Measurements from ENCODE around the gene SLC9A1.
"Not testable (repeated sequence)": the region's sequence is repeated elsewhere in the genome, so short reads cannot be mapped to it uniquely, and the experiment has no call there.

SLC9A1 gene

GRCh38 chr1:27154991-27155781, at the start of gene SLC9A1:
TSS of gene SLC9A1 (minus strand) at chr1:27155125. CDS start at chr1:27154334, 791 bp downstream.
- peak; percentile 86 to 88 for DNase-seq (ENCODE audit: low read depth in 2 of 2)

GRCh38 chr1:27203946-27204345, 49.0 kb upstream of the SLC9A1 start:
- DNase-seq (ENCODE audit: low read depth in 2 of 2): no peak

GRCh38 chr1:27201295-27201694, 46.4 kb upstream of the SLC9A1 start:
- DNase-seq (ENCODE audit: low read depth in 2 of 2): no peak

GRCh38 chr1:27193194-27193593, 38.3 kb upstream of the SLC9A1 start:
- no peak for DNase-seq (ENCODE audit: low read depth in 2 of 2)

GRCh38 chr1:27192039-27192529, 37.2 kb upstream of the SLC9A1 start:
- DNase-seq (ENCODE audit: low read depth in 2 of 2): no peak

GRCh38 chr1:27184665-27185064, 29.7 kb upstream of the SLC9A1 start:
- DNase-seq (ENCODE audit: low read depth in 2 of 2): not testable (repeated sequence)

GRCh38 chr1:27179979-27180378, 25.1 kb upstream of the SLC9A1 start:
- no peak for DNase-seq (ENCODE audit: low read depth in 2 of 2)

GRCh38 chr1:27179379-27179778, 24.5 kb upstream of the SLC9A1 start:
- no peak for DNase-seq (ENCODE audit: low read depth in 2 of 2)

- no peak for DNase-seq (ENCODE audit: low read depth in 2 of 2)
Measured at GRCh38 chr1:27176954-27177353, 22.0 kb upstream of the SLC9A1 start.

GRCh38 chr1:27176323-27176722, 21.4 kb upstream of the SLC9A1 start:
- no peak for DNase-seq (ENCODE audit: low read depth in 2 of 2)

GRCh38 chr1:27172992-27173391, 18.1 kb upstream of the SLC9A1 start:
- DNase-seq (ENCODE audit: low read depth in 2 of 2): not testable (repeated sequence)

- no peak for DNase-seq (ENCODE audit: low read depth in 2 of 2)
Measured at GRCh38 chr1:27166929-27167328, 12.0 kb upstream of the SLC9A1 start.

- DNase-seq (ENCODE audit: low read depth in 2 of 2): no peak
Measured at GRCh38 chr1:27166351-27166802, 11.5 kb upstream of the SLC9A1 start.

- DNase-seq (ENCODE audit: low read depth in 2 of 2): no peak
Measured at GRCh38 chr1:27163093-27163492, 8.2 kb upstream of the SLC9A1 start.

- no peak for DNase-seq (ENCODE audit: low read depth in 2 of 2)
Measured at GRCh38 chr1:27162090-27162489, 7.2 kb upstream of the SLC9A1 start.

- no peak for DNase-seq (ENCODE audit: low read depth in 2 of 2)
Measured at GRCh38 chr1:27161594-27161993, 6.7 kb upstream of the SLC9A1 start.

- no peak for DNase-seq (ENCODE audit: low read depth in 2 of 2)
Measured at GRCh38 chr1:27157194-27157593, 2.3 kb upstream of the SLC9A1 start.

GRCh38 chr1:27154469-27154990, 395 bp downstream of the SLC9A1 start:
- no peak for DNase-seq (ENCODE audit: low read depth in 2 of 2)

- no peak for DNase-seq (ENCODE audit: low read depth in 2 of 2)
Measured at GRCh38 chr1:27153927-27154358, 982 bp downstream of the SLC9A1 start.

GRCh38 chr1:27153549-27153886, 1.4 kb downstream of the SLC9A1 start:
- no peak for DNase-seq (ENCODE audit: low read depth in 2 of 2)

GRCh38 chr1:27152829-27153548, 1.9 kb downstream of the SLC9A1 start:
- no peak for DNase-seq (ENCODE audit: low read depth in 2 of 2)

GRCh38 chr1:27152004-27152828, 2.7 kb downstream of the SLC9A1 start:
- no peak for DNase-seq (ENCODE audit: low read depth in 2 of 2)

All from activated CD4-positive, alpha-beta T cell treated with anti-CD3 and anti-CD28 coated beads for 24 hours (primary cell).